GM18909 (cell line): Measurements from ENCODE around the gene SVOPL.

Experiments
- ATAC-seq: cut with Tn5 transposase; IDR thresholded peaks from one replicate; pipeline ENCODE4 v1.9.1; 2021; ENCODE audit warnings: mild to moderate bottlenecking; ENCODE audit not compliant: unreplicated experiment, poor library complexity

Gene SVOPL

DNA sequence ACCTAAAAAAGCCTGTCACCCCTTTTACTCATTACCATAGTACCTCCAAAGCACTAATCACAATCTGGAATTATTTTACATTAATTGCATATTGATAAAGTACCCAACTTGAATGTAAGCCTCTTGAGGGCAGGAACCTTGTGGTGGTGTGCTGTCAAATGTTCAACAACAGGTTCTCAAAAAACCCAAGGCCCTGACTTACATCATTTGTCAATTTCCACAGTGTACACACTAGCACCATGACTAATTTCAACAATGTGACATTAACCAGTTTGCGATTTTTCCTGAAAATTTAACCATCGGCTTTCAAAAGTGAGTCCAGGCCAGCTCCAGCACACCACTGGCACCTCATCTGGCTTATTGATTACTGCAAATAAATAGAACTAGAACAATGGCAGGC, 87.5 kb downstream of the SVOPL start:
- no peak for ATAC-seq

DNA sequence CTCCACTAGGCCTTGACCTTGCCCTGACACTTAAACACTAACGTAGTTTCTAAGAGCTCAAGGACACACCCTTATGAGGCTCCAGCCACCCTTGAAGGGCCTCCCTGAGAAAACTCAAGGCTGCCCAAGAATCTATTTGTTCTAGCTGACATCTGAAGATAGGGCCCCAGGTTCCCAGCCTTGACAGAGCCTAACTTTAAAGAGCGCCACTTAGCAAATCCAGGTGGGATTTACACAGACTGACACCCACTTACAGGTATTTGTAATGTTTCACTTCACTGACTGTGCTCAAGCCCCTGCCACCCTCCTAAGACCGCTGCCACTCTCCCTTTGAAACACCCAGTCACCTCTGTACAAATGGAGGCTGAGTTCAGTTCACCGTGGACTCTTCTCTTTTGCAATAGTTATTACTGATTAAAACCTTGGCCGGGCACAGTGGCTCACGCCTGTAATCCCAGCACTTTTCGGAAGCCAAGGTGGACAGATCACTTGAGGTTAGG, 90.4 kb downstream of the SVOPL start:
- ATAC-seq: no peak

DNA sequence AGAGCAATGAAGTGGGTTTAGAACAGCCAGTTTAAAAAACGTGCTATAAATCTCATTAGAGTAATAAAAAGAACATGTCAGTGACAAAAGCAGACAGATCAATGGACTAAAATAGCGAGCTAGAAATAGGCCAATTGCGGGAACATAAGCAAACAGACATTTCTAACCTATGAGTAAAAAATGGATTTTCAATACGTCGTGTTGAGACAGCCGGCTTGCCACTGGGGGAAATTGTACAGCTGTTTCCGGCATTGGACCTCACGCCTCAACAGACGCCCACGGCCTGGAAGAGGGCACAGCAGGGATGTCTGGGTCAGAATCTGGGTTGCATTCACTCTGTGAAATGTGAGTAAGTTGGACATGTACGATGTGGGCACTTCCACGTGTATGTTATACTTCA, 92.9 kb downstream of the SVOPL start:
- no peak for ATAC-seq

DNA sequence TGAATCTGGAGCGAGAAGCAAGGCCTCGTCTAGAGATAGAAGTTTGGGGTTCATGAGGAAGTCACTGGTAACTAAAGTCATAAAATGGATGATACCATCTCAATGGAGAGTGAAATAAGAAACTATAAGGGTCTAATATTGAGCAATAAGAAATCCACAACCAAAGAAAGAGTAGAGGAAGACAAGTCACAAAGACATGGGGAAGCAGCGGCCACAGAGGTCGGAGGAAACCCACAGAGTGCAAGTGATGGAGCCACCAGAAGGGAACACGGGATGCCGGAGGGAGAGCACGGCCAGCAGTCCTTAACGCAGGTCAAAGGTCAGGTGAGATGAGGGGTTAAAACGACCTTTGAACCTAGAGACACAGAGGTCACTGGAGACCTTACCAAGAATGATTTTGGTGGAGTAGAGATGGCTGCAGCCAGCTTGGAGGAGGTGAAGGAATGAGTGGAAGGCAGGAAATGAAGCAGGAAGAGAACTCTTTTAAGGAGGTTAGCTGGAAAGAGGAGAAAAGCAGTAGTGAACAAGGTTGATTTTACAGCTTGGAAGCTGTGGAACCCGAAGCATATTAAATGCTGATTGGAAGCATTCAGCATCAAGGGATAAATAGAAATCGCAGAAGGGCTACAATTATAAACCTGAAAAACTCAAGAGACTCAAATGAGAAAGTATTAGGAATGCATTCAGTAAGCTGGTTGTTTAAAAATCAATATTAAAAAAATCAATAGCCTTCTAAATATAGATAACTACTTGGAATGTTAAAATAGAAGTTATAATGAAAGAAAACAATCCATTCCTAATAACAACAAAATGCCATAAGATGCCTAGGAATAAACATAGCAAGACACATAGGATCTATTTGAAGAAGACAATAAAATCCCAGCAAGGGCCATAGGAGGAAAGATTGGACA, 93.7 kb downstream of the SVOPL start:
- no peak for ATAC-seq

DNA sequence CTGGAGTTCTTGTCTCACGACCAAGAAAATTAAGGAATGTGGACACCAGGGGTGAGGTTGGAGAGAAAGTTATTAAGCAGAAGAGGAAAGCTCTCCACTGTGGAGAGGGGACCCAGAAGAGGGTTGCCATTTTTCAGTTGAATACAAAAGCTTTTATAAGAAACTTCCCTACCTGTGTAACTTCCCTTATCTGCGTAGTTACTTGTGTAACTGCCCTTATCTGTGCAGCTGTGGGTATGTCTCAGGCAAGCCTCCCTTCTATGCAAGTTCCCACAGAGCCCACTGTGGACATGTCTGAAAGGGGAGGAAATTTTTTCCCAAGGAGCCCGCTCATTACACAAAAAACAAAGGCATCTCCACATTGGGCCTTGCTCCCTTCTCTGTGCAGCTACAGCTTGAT, 94.9 kb downstream of the SVOPL start:
- ATAC-seq: no peak

DNA sequence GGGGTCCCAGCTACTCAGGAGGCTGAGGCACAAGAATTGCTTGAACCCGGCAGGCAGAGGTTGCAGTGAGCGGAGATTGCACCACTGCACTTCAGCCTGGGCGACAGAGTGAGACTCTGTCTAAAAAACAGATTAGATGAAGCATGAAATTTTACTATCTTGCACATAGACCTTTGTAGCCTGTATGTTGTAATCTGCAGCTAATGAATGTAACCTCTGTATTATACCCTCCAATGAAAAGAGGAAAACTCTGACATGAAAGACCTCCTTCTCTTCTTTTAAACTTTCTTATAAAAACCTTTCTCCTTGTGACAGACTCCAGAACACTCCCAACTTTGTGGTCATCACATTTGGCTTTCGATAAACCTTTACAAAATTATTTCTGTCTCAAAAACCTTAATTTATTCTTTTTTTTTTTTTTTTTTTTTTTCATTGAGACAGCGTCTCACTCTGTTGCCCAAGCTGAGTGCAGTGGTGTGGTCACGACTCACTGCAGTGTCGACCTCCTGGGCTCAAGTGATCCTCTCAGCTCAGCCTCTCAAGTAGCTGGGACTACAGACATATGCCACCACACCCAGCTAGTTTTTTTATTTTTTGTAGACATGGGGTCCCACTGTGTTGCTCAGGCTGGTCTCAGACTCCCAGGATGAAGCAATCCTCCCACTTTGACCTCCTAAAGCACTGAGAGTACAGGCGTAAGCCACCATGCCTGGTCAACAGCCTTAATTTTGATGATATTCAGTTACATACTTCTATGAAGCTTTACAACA, 97.4 kb downstream of the SVOPL start:
- ATAC-seq: no peak

DNA sequence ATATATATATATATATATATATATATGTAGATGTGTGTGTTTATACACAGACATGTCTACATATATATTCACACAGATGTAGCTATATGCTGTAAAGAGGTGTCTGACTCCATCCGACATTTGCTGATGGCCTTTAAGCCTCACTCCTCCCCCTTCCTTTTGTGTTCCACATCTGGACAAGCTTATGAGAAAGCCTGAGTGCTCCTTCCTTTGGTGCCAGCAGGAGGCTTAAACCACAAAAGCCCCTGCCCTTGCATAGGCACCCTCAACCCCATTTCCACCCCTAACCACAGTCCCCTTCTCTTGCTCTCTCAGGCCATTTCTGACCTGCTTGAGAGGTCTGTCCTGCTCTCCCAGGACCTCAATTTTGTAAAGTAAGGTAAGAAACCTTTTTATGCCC, 98.7 kb downstream of the SVOPL start:
- no peak for ATAC-seq

DNA sequence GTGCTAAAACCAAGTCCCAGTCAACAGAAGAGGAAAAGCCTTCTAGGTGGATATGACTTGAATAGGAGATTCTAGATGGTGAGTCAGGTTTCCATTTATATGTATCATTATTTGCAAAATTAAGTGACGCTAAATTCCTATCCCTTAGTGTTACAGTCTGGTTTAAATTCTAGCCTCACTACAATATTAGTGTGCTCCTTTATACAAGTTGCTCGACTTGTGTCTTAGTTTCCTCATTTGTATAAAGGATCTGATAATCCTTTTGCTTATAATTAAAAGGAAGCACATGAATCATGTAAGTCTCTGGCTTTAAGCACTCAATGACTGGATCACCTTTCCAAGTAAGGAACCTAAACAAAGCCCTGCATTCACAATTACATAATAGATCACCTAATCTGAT, 105.7 kb downstream of the SVOPL start:
- no peak for ATAC-seq

DNA sequence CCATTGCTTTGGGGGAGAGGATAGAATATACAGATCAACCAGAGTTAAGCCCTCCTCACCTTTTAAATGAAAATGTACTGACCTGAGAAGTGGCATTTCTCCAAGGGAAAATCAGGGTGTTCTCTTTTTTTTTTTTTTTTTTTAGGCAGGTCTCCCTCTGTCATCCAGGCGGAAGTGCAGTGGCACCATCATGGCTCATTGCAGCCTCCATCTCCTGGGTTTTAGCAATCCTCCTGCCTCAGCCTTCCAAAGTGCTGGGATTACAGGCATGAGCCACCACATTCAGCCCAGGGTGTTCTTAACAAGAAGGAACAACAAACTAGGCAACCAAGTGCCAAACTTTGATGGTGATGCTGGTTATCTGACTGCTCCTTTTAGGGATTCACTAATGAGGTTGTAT, 111.0 kb downstream of the SVOPL start:
- no peak for ATAC-seq

DNA sequence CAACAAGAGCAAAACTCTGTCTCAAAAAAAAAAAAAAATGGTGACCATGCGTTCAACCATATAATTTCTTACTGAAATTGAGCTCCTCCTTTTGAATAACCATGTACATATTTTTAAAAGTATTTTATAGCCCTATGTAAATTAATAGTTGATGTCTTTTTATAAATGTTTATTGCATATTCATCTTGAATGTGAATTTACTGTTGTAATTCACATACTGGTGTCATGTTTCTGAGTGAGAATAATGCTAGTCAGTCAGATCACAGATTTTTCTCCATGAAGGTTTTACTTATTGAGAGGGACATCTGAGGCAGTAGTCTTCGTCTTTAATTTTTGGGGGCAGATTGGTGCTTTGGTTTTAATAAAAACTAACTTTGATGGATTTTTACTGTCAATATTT, 112.2 kb downstream of the SVOPL start:
- ATAC-seq: no peak

DNA sequence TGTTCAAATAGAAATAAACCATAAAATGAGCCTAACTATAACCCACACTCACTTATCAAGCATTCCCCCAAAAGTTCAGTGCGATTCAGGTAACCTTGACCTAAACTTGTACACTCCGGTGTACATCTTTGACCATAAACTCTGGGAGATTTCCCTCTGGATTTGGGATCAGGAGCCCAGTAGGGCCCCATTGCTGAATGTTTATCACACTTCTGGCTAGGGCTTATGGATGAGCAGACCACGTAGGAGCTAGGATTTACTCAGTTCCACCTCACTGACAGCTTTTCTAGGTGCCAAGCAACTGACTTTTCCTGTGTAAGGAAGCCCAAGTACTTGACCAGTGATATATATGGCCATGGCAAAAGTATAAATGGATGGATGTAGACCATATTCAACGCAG, 113.7 kb downstream of the SVOPL start:
- ATAC-seq: no peak

DNA sequence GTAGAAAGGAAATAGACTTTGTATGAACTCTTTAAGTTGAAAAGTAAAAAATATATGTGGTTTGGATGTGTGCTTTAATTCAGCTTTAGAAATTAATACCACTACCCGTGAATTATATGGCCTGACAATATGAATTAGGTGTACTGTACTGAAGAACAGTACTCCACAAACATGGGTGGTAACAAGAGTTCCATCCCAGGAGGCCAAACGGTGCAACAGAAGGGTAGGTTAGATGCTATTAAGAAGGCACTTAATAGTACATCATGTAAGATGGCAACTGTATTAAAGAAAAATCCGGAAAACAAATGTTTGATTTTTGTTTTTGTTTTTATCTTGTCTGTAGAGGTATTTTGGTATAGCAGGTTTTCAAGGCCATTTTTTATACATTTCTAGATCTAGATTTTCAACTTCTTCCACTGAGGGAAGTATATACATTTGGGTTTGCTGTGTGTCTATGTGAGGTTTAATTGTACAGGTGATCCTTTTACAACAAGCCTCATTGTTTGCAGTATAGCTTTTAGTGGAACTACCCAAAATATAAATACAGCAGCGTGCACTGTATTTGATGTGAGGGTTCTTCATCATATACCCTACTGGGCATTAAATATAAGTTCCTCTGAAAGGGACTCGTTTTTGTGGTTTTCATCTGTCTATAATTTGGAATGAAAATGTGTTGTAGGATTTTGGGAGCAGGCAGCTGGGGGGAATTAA, 115.7 kb downstream of the SVOPL start:
- no peak for ATAC-seq

DNA sequence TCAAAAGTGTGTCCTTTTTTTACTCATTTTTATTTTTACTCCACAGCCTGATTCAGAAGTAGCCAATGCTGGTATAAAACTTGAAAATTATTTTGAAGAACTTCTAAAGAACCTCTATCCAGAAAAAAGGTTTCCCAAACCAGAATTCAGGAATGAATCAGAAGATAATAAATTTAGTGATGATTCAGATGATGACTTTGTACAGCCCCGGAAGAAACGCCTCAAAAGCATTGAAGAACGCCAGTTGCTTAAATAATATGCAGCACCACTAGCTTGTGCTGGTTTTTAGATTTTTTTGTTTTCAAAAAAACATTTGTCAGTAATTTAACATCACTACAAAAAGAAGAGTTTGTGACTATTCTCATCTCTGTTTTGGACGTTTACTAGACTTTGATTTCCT, 116.5 kb downstream of the SVOPL start:
- no peak for ATAC-seq

DNA sequence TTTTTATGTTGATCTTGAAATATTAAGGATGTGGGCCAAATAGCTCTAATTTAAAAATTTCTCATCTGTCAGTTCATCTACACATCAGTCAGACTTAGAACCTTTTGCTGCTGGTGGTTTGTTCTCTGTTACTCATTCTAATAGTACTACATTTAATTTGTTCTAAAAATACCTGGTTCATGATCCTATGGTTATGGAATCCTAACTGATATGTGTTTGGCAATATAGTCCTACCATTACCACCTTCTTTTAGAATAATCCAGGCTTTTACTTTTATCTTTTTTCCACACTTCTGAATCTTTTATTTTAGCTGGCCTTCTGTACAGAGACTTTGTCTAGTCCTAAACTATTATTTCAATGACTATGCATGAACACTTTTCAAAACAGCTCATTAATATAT, 116.9 kb downstream of the SVOPL start:
- no peak for ATAC-seq

DNA sequence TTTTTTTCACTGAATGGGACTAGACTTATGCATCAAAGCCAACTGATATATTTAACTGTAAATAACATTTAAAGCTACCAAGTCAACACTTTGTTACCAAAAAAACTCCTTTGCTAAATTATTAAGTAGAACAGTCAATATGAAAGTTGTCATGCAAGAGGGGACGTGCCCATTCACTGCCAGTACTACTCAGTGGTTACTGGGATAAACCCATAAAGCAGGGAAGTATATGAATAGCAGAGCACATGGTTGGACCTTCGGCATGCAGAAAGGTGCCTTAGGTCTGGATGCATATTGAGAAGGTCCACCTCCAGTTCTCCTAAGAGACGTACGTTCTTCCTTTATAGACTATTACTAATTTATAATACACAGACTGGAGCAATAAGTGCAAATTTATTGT, 120.1 kb downstream of the SVOPL start:
- ATAC-seq: no peak

DNA sequence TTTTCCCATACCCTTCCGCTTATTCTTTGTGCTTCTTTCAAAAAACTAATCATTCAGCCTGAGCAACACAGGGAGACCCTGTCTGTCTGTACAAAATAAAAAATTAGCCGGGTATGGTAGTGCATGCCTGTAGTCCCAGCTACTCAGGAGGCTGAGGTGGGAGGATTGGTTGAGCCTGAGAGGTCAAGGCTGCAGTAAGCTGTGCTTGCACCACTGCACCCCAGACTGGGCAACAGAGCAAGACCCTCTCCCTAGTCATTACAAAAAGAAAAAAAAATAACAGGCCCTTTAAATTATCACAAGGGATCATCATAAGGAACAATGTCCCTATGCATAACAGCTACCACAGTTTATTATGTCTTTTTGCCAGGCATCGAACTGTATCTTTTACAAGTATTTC, 121.5 kb downstream of the SVOPL start:
- ATAC-seq: no peak

DNA sequence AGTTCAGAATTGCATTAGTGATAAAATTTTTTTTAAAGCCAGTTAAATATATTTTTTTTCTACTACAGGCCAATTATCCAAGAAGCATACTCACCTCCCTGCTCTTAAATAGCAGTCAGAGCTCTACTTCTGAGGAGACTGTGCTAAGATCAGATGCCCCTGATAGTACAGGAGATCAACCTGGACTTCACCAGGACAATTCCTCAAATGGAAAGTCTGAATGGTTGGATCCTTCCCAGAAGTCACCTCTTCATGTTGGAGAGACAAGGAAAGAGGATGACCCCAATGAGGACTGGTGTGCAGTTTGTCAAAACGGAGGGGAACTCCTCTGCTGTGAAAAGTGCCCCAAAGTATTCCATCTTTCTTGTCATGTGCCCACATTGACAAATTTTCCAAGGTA, 122.0 kb downstream of the SVOPL start:
- no peak for ATAC-seq

DNA sequence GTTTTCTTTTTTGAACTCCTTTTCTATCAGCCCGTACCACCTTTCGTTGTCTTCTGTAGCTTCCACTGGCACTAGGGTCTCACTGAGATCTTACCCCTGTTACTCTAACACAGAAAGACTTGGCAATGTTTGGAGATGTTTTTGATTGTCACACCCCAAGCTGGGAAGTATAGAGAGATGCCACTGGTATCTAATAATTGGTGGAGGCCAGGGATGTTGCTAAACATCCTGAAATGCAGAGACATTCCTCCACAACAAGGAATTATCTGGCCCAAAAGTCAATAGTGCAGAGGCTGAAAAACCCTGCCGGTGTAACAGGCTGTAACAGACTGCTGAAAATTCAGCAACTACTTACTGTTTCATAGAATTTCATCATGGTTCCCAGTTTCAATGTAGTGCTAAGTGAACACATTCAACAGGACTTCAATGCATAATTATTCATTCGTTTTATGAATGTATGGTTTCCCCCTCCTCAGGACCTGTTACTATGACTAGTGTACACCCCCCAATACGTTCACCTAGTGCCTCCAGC, 125.2 kb downstream of the SVOPL start:
- no peak for ATAC-seq

DNA sequence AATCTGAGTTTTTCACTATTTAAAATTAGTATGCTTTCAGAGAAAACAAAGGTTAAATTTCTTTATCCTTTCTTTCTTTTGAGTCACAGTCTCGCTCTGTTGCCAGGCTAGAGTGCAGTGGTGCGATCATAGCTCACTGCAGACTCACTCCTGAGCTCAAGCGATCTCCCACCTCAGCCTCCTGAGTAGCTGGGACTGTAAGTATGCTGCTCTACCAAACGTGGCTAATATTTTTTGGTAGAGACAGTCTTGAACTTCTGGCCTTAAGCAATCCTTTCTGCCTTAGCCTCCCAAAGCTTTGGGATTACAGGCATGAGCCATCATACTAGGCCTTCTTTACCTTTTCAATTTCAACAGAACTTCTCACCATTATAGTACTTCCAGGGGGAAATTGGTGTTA, 127.4 kb downstream of the SVOPL start:
- no peak for ATAC-seq

DNA sequence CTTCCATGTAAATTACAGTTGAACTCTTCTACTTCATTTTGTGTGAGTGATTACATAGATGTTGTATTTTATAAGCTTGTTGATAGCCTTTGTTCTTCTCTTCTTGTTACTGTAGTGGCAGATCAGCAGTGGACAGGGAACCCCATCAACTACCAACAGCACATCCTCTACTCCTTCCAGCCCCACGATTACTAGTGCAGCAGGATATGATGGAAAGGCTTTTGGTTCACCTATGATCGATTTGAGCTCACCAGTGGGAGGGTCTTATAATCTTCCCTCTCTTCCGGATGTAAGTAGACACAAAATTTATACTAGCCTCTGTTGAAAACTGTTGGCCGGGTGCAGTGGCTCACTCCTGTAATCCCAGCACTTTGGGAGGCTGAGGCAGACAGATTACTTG, 130.4 kb downstream of the SVOPL start:
- ATAC-seq: no peak

DNA sequence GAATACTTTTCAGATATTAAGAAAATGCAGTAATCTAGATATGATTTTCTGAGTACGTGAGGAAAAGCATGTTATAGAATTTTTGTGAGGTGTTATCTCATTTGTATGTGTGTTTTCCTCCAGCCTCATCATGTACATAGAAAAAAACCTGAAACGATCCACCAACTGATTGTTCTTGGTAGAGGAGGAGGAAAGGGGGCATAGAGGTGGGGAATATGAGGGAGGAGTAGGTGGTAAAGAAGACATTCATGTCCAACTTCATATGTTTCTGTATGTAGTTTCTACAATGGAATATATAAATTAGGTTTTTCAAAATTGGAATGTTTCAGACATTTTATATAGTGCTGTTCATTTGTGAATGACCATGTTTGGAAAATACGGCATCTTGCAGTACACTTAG, 131.7 kb downstream of the SVOPL start:
- no peak for ATAC-seq
